HepG2 (cell line): ENCODE measurements around the gene RAB3B. TPM values are rescaled to one million over a fixed set of nuclear protein-coding genes. Genes with fewer than 3 reads are reported as not detected.

Experiments
- ATAC-seq: fragments of 200-7000 bp; cut with Tn5 transposase; 3 replicates; pipeline ENCODE4 v1.9.1; 2020; ENCODE audit warnings: mild to moderate bottlenecking, moderate library complexity
- BruUV-seq: library from RNA; stranded (reverse); fragments of 400-500 nt; replicated peaks from 2 replicates; lab custom pipeline; 2021; lab: Mats Ljungman, UMichigan
- CTCF ChIA-PET: fragments of 300-600 bp; formaldehyde crosslinking; extraction: SDS; loops from one replicate; lab custom pipeline; 2021; ENCODE audit warnings: low total read pairs, inconsistent platforms, low intra/inter-chr PET ratio; lab: Yijun Ruan, JAX
- POLR2A ChIA-PET: fragments of 350-600 bp; sonication (Branson Sonifier 250); formaldehyde crosslinking; loops from one replicate; lab custom pipeline; 2020; ENCODE audit warnings: antibody characterized with exemption, inconsistent platforms; lab: Yijun Ruan, JAX
- DNase-seq: peaks from one replicate; pipeline ENCODE4 v3.0.0-alpha.2; 2015; ENCODE audit warnings: low spot score
- FAIRE-seq: peaks from 3 replicates; lab custom pipeline; 2011; peaks lifted over from hg19 to GRCh38; lab: Jason Lieb, UNC
- H2AFZ ChIP-seq: one replicate; pipeline ENCODE4 v1.6.1; 2011; ENCODE audit warnings: low read length, inconsistent platforms
- H3K27ac ChIP-seq: fragments of 300-600 bp; 3 replicates; pipeline ENCODE4 v1.8.0; 2011; ENCODE audit warnings: mixed run types, mild to moderate bottlenecking, mixed read lengths, low read length, inconsistent platforms; ENCODE audit not compliant: insufficient read depth; ENCODE audit errors: extremely low read length
- H3K27me3 ChIP-seq, 2 experiments: fragments of 200-600 bp in 1 of 2; 2 replicates in 1 of 2; 3 replicates in 1 of 2; pipeline versions ENCODE4 v1.6.0 to v1.8.0; 2011; ENCODE audit warnings: low read length in 2 of 2, mild to moderate bottlenecking in 2 of 2, moderate library complexity in 2 of 2, inconsistent platforms in 1 of 2; ENCODE audit not compliant: insufficient read depth in 2 of 2, control insufficient read depth in 1 of 2
- H3K36me3 ChIP-seq, 2 experiments: fragments of 200-600 bp in 1 of 2; replicated peaks in 1 of 2; 2 replicates in 1 of 2; 3 replicates in 1 of 2; pipeline versions ENCODE4 v1.5.1 to v1.8.0; 2011; ENCODE audit warnings: low read length in 2 of 2, inconsistent platforms in 1 of 2; ENCODE audit not compliant: insufficient read depth in 2 of 2, control insufficient read depth in 1 of 2
- H3K4me1 ChIP-seq: 2 replicates; pipeline ENCODE4 v1.5.1; 2012; ENCODE audit warnings: low read length, inconsistent platforms; ENCODE audit not compliant: insufficient read depth
- H3K4me2 ChIP-seq: 2 replicates; pipeline ENCODE4 v1.6.0; 2011; ENCODE audit warnings: low read depth, low read length, inconsistent platforms
- H3K4me3 ChIP-seq, 3 experiments: fragments of 200-600 bp in 1 of 3; sonication (generic), shearing (Covaris generic) in 1 of 3; replicated peaks in 1 of 3; 2 replicates each; pipeline ENCODE4 v1.5.1; 2011 to 2016; ENCODE audit warnings: low read length in 3 of 3, inconsistent platforms in 2 of 3, low read depth in 2 of 3, mild to moderate bottlenecking in 2 of 3, control low read depth in 1 of 3, mixed read lengths in 1 of 3; ENCODE audit not compliant: insufficient read depth in 1 of 3
- H3K79me2 ChIP-seq: one replicate; pipeline ENCODE4 v1.6.1; 2011; ENCODE audit warnings: low read length, inconsistent platforms; ENCODE audit not compliant: insufficient read depth
- H3K9ac ChIP-seq: 2 replicates; pipeline ENCODE4 v1.6.0; 2011; ENCODE audit warnings: mild to moderate bottlenecking, low read depth, low read length, inconsistent platforms; ENCODE audit not compliant: insufficient read depth
- H3K9me3 ChIP-seq: 2 replicates; pipeline ENCODE4 v1.5.1; 2012; ENCODE audit warnings: mild to moderate bottlenecking, low read length
- H4K20me1 ChIP-seq: 2 replicates; pipeline ENCODE4 v1.6.0; 2011; ENCODE audit warnings: inconsistent platforms, mild to moderate bottlenecking, low read length, moderate library complexity; ENCODE audit not compliant: insufficient read depth
- CHD4 ChIP-seq: fragments of 200-600 bp; sonication (generic); IDR thresholded peaks from 2 replicates; pipeline ENCODE4 v1.7.0; 2017; ENCODE audit warnings: mild to moderate bottlenecking, low read length, borderline replicate concordance
- IKZF4 ChIP-seq: sonication (generic); formaldehyde crosslinking; IDR thresholded peaks from 2 replicates; pipeline ENCODE4 v1.5.1; 2020; ENCODE audit warnings: borderline replicate concordance, mild to moderate bottlenecking, low read depth, missing genetic modification reagents; ENCODE audit errors: not compliant biosample characterization
- SNAPC2 ChIP-seq: sonication (generic); formaldehyde crosslinking; IDR thresholded peaks from 2 replicates; pipeline ENCODE4 v1.8.1; 2022; ENCODE audit warnings: mild to moderate bottlenecking, missing genetic modification reagents
- STAT5B ChIP-seq: sonication (generic); formaldehyde crosslinking; IDR thresholded peaks from 2 replicates; pipeline ENCODE4 v1.4.0; 2020; ENCODE audit warnings: missing genetic modification reagents
- TARDBP ChIP-seq: sonication (generic); formaldehyde crosslinking; IDR thresholded peaks from 2 replicates; pipeline ENCODE4 v1.8.0; 2022; ENCODE audit warnings: mild to moderate bottlenecking, missing genetic modification reagents
- TBX2 ChIP-seq: sonication (generic); formaldehyde crosslinking; IDR thresholded peaks from 2 replicates; pipeline ENCODE4 v1.5.0; 2020; ENCODE audit warnings: missing genetic modification reagents, mild to moderate bottlenecking, borderline replicate concordance
- ZNF678 ChIP-seq: sonication (generic); formaldehyde crosslinking; IDR thresholded peaks from 2 replicates; pipeline ENCODE4 v1.4.0; 2020; ENCODE audit warnings: mild to moderate bottlenecking, missing genetic modification reagents
- ZNF879 ChIP-seq: sonication (generic); formaldehyde crosslinking; IDR thresholded peaks from 2 replicates; pipeline ENCODE4 v1.8.1; 2023; ENCODE audit warnings: missing genetic modification reagents
- WGBS: methylation state at CpG from one replicate; pipeline ENCODE4 v1.1.6; 2017; ENCODE audit warnings: low lambda C conversion rate; 5-methylcytosine and 5-hydroxymethylcytosine counted together
- in situ Hi-C: cut with HindIII; loops from 2 replicates; pipeline ENCODE4 v1.10.0; 2017; ENCODE audit warnings: low pct_unique_long_range_greater_than_20kb; ENCODE audit not compliant: extremely low pct_ligation_motif_present
- intact Hi-C: fragments of 100-400 bp; cut with micrococcal nuclease; formaldehyde crosslinking; loops from one replicate; pipeline ENCODE4 v1.10.0; 2022; ENCODE audit not compliant: unreplicated experiment
- polyA plus RNA-seq, 8 experiments: library from polyadenylated mRNA; depleted of rRNA in 3 of 8; stranded (reverse) in 7 of 8; unstranded in 1 of 8; fragments of >200 nt; fragmentation: Illumina TruSeq in 4 of 8; extraction: Trizol in 4 of 8; gene quantifications; 2 replicates each; pipeline versions ENCODE4 v1.2.1 to v1.2.3, GENCODE V29; 2011 to 2016; ENCODE audit warnings: low read depth in 4 of 8, missing spikeins in 1 of 8, mixed read lengths in 1 of 8; ENCODE audit not compliant: insufficient read depth in 1 of 8
- total RNA-seq, 5 experiments: library from RNA; depleted of rRNA; stranded (reverse); fragments of >200 nt; fragmentation: Illumina TruSeq; extraction: Trizol; gene quantifications; 2 replicates each; pipeline ENCODE4 v1.2.3, GENCODE V29; 2016; ENCODE audit warnings: low read depth in 1 of 5
- TF ChIP-seq, protein P1 (sequence below): sonication (generic); formaldehyde crosslinking; IDR thresholded peaks from 2 replicates; pipeline ENCODE4 v1.8.0; 2022; ENCODE audit warnings: mild to moderate bottlenecking, missing genetic modification reagents, borderline replicate concordance
- TF ChIP-seq, protein P2 (sequence below): sonication (generic); formaldehyde crosslinking; IDR thresholded peaks from 2 replicates; pipeline ENCODE4 v1.5.1; 2020; ENCODE audit warnings: missing genetic modification reagents, mild to moderate bottlenecking, borderline replicate concordance
- TF ChIP-seq, protein P3 (sequence below): sonication (generic); formaldehyde crosslinking; IDR thresholded peaks from 2 replicates; pipeline ENCODE4 v1.4.0; 2020; ENCODE audit warnings: missing genetic modification reagents, mild to moderate bottlenecking, borderline replicate concordance

The RAB3B gene
- total and polyA plus RNA-seq, 2 of the 13 experiments (the other 11 are each of a cell fraction or from before 2014, with no cell fraction given) = 1.0 to 1.2 TPM

DNA sequence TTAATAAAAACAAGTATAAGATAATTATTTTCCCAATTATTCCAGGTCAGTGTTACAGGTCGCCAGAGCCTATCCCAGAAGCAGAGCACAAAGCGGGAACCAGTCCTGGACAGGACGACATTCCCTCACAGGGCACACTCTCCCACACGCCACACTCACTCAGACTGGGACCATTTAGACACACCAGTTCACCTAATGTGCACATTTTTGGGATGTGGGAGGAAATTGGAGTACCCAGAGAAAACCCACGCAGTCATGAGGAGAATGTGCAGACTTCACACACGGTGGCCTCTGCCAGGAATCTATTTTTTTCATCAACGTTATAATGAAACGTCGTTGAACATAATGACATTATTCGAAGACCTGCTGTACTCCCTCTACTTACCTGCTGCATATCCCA is 91.5 kb downstream of the RAB3B start:
- ATAC-seq (peak; percentile 28; the same call in 1 of the 3 replicates), FAIRE-seq (no peak), DNase-seq (no peak)
- ChIA-PET CTCF (interaction anchor here (4.2 kb wide), 1 partner anchor 103 kb away, joined by 54 read pairs; no protein-coding TSS in a partner anchor), POLR2A (no interaction called here)
- Histone ChIP-seq H2AFZ (no peak overlapping the region), H3K9me3 (no peaks in the 10 kb centered on the region), H3K4me3 (no peak overlapping the region), H3K79me2 (no peaks in the 10 kb centered on the region), H3K36me3 (no peaks in the 10 kb centered on the region), H3K4me1 (0 out of 2 replicates have a peak, but pooled peaks cover 7% of the 10 kb centered on the region), H4K20me1 (no peaks in the 10 kb centered on the region), H3K27me3 (peaks cover 0 to 16% of the 10 kb centered on the region in 2 experiments; a peak in 3 of 5 replicates), H3K27ac (no peak overlapping the region)
- BruUV-seq = no TSS peak
- intact Hi-C loops = no loop called here
- 14% methylated on average over 10 of the region's 10 CpGs for WGBS
- no peak for TF ChIP-seq IKZF4 (CRISPR knock-in tag)
- TF ChIP-seq STAT5B = no peak
- TF ChIP-seq, all 625 proteins: peak for 0
- Histone ChIP-seq H3K4me2 (no peak overlapping the region), H3K9ac (no peak overlapping the region)
- in situ Hi-C loops = no loop called here

DNA sequence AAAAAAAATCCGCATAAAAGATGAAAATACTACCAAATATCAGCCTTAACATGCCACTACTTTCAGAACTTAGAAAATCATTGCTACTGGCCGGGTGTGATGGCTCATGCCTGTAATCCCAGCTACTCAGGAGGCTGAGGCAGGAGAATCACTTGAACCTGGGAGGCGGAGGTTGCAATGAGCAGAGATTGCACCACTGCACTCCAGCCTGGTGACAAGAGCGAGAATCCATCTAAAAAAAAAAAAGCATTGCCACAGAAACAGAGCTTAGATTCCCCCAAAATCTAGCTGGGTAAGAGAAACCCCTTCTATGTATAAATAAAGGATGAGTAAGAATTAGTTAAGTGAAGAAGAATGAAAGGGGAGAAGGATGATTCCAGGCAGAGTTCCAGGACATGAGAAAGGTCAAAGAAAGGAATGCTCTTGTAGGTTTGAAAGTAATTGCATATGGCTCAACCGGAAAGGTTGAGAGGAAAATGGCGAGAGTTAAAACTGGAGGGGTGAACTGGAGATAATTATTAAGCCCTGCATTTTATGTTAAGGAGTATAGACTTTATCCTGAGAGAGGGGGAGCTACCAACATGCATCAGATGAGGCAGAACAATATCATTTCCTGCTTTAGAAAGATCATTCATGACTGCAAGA is 92.3 kb downstream of the RAB3B start:
- BruUV-seq = no TSS peak
- CTCF ChIA-PET = interaction anchor here (4.2 kb wide), 1 partner anchor 104 kb away, joined by 54 read pairs; no protein-coding TSS in a partner anchor
- ATAC-seq = no peak
- no peak overlapping the region for H3K9ac ChIP-seq
- H3K36me3 ChIP-seq = no peaks in the 10 kb centered on the region
- H3K27me3 ChIP-seq = peaks cover 0 to 12% of the 10 kb centered on the region in 2 experiments; a peak in 3 of 5 replicates
- H4K20me1 ChIP-seq = no peaks in the 10 kb centered on the region
- no peak overlapping the region for H3K4me3 ChIP-seq
- no peak overlapping the region for H3K4me2 ChIP-seq
- no peaks in the 10 kb centered on the region for H3K79me2 ChIP-seq
- no peak overlapping the region for H2AFZ ChIP-seq
- in situ Hi-C loops = no loop called here
- H3K4me1 ChIP-seq = 0 out of 2 replicates have a peak, but pooled peaks cover 7% of the 10 kb centered on the region
- POLR2A ChIA-PET = no interaction called here
- no peak for FAIRE-seq
- WGBS = 8% methylated on average over 6 of the region's 6 CpGs
- no peak for DNase-seq
- intact Hi-C loops = no loop called here
- no peak overlapping the region for H3K27ac ChIP-seq
- H3K9me3 ChIP-seq = no peaks in the 10 kb centered on the region
- no peak for TF ChIP-seq CHD4
- TF ChIP-seq TARDBP (CRISPR knock-in tag) = no peak
- TF ChIP-seq, protein P1, sequence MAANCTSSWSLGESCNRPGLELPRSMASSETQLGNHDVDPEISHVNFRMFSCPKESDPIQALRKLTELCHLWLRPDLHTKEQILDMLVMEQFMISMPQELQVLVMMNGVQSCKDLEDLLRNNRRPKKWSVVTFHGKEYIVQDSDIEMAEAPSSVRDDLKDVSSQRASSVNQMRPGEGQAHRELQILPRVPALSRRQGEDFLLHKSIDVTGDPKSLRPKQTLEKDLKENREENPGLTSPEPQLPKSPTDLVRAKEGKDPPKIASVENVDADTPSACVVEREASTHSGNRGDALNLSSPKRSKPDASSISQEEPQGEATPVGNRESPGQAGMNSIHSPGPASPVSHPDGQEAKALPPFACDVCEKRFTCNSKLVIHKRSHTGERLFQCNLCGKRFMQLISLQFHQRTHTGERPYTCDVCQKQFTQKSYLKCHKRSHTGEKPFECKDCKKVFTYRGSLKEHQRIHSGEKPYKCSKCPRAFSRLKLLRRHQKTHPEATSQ (CRISPR knock-in tag) = no peak
- TF ChIP-seq, protein P2, sequence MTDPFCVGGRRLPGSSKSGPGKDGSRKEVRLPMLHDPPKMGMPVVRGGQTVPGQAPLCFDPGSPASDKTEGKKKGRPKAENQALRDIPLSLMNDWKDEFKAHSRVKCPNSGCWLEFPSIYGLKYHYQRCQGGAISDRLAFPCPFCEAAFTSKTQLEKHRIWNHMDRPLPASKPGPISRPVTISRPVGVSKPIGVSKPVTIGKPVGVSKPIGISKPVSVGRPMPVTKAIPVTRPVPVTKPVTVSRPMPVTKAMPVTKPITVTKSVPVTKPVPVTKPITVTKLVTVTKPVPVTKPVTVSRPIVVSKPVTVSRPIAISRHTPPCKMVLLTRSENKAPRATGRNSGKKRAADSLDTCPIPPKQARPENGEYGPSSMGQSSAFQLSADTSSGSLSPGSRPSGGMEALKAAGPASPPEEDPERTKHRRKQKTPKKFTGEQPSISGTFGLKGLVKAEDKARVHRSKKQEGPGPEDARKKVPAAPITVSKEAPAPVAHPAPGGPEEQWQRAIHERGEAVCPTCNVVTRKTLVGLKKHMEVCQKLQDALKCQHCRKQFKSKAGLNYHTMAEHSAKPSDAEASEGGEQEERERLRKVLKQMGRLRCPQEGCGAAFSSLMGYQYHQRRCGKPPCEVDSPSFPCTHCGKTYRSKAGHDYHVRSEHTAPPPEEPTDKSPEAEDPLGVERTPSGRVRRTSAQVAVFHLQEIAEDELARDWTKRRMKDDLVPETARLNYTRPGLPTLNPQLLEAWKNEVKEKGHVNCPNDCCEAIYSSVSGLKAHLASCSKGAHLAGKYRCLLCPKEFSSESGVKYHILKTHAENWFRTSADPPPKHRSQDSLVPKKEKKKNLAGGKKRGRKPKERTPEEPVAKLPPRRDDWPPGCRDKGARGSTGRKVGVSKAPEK (CRISPR knock-in tag) = no peak
- no peak for TF ChIP-seq TBX2
- TF ChIP-seq, protein P3, sequence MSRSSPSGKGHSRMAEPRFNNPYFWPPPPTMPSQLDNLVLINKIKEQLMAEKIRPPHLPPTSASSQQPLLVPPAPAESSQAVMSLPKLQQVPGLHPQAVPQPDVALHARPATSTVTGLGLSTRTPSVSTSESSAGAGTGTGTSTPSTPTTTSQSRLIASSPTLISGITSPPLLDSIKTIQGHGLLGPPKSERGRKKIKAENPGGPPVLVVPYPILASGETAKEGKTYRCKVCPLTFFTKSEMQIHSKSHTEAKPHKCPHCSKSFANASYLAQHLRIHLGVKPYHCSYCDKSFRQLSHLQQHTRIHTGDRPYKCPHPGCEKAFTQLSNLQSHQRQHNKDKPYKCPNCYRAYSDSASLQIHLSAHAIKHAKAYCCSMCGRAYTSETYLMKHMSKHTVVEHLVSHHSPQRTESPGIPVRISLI = no peak
- TF ChIP-seq ZNF678 = no peak
- no peak for TF ChIP-seq SNAPC2 (CRISPR knock-in tag)
- no peak for TF ChIP-seq ZNF879 (CRISPR knock-in tag)
